Panc1 (cell line): Measurements from ENCODE around the gene EIF2B5. TPM values are rescaled to one million over a fixed set of nuclear protein-coding genes. Genes with fewer than 3 reads are reported as not detected.
"Not testable (repeated sequence)": the region's sequence is repeated elsewhere in the genome, so short reads cannot be mapped to it uniquely, and the experiment has no call there.

Source experiments
- ATAC-seq: fragments of 200-7000 bp; cut with Tn5 transposase; 2 replicates; pipeline ENCODE4 v1.9.1; 2020; ENCODE audit warnings: mild to moderate bottlenecking, moderate library complexity
- BruUV-seq: library from RNA; stranded (reverse); fragments of 400-500 nt; replicated peaks from 2 replicates; lab custom pipeline; 2021; lab: Mats Ljungman, UMichigan
- CTCF ChIA-PET: fragments of 300-600 bp; sonication (Branson Sonifier 250); formaldehyde crosslinking; loops from one replicate; lab custom pipeline; 2022; ENCODE audit warnings: antibody characterized with exemption; lab: Charles Lee
- POLR2A ChIA-PET: fragments of 300-600 bp; sonication (Branson Sonifier 250); formaldehyde crosslinking; loops from one replicate; lab custom pipeline; 2022; ENCODE audit warnings: antibody characterized with exemption; lab: Charles Lee
- DNase-seq: peaks from one replicate; pipeline ENCODE4 v3.0.0-alpha.2; 2010; ENCODE audit warnings: low read depth, low spot score
- H3K27ac ChIP-seq: 2 replicates; pipeline ENCODE4 v1.5.1; 2011; ENCODE audit warnings: mild to moderate bottlenecking, low read length, inconsistent platforms
- H3K27me3 ChIP-seq: fragments of 200-500 bp; sonication (Bioruptor generic); 2 replicates; pipeline ENCODE4 v1.6.0; 2014; ENCODE audit warnings: low read length, inconsistent platforms; ENCODE audit not compliant: control insufficient read depth, insufficient read depth
- H3K36me3 ChIP-seq: fragments of 200-500 bp; sonication (Bioruptor generic); 2 replicates; pipeline ENCODE4 v1.5.1; 2014; ENCODE audit warnings: inconsistent platforms, mild to moderate bottlenecking, low read length, moderate library complexity; ENCODE audit not compliant: control insufficient read depth, insufficient read depth
- H3K4me1 ChIP-seq: 2 replicates; pipeline ENCODE4 v1.5.1; 2011; ENCODE audit warnings: inconsistent platforms, mild to moderate bottlenecking, low read length, moderate library complexity; ENCODE audit not compliant: control insufficient read depth, insufficient read depth
- H3K4me3 ChIP-seq, 2 experiments: 2 replicates each; pipeline ENCODE4 v1.5.1; 2011 to 2012; ENCODE audit warnings: low read depth in 2 of 2, low read length in 2 of 2, mild to moderate bottlenecking in 2 of 2, inconsistent platforms in 1 of 2, moderate library complexity in 1 of 2
- H3K9me3 ChIP-seq: fragments of 200-500 bp; sonication (Bioruptor generic); 2 replicates; pipeline ENCODE4 v1.5.1; 2014; ENCODE audit warnings: low read depth, mild to moderate bottlenecking, inconsistent platforms, low read length, moderate library complexity; ENCODE audit not compliant: control insufficient read depth, insufficient read depth
- POLR2AphosphoS5 ChIP-seq: IDR thresholded peaks from 2 replicates; pipeline ENCODE4 v1.6.1; 2012; ENCODE audit warnings: mild to moderate bottlenecking, low read depth, low read length, moderate library complexity
- REST ChIP-seq, 2 experiments: IDR thresholded peaks; 2 replicates each; pipeline ENCODE4 v1.6.1; 2011 to 2012; ENCODE audit warnings: low read depth in 2 of 2, control low read depth in 1 of 2, low read length in 1 of 2, mild to moderate bottlenecking in 1 of 2, moderate library complexity in 1 of 2; ENCODE audit not compliant: insufficient read depth in 1 of 2
- SIN3A ChIP-seq: IDR thresholded peaks from 2 replicates; pipeline ENCODE4 v1.6.1; 2012; ENCODE audit warnings: low read depth, mild to moderate bottlenecking, low read length, moderate library complexity, borderline replicate concordance; ENCODE audit not compliant: insufficient read depth
- TCF7L2 ChIP-seq: IDR thresholded peaks from 2 replicates; pipeline ENCODE4 v1.6.1; 2011; ENCODE audit warnings: mild to moderate bottlenecking, low read depth, low read length, inconsistent platforms
- in situ Hi-C: cut with HindIII; loops from 2 replicates; pipeline ENCODE4 v1.10.0; 2016; ENCODE audit warnings: low sequenced_read_pairs, low pct_unique_long_range_greater_than_20kb
- intact Hi-C: fragments of 100-400 bp; cut with micrococcal nuclease; formaldehyde crosslinking; loops from one replicate; pipeline ENCODE4 v1.10.0; 2022; ENCODE audit not compliant: unreplicated experiment
- total RNA-seq: library from RNA; stranded (reverse); gene quantifications from one replicate; pipeline ENCODE4 v1.2.1, GENCODE V29; 2021; ENCODE audit not compliant: unreplicated experiment
- TF ChIP-seq, protein P1 (sequence below): fragments of 450-650 bp; IDR thresholded peaks from 2 replicates; pipeline ENCODE4 v1.5.1; 2017; ENCODE audit warnings: mild to moderate bottlenecking

The EIF2B5 gene
- total RNA-seq, 1 experiment from 2014 or later, result 60.2 TPM

DNA sequence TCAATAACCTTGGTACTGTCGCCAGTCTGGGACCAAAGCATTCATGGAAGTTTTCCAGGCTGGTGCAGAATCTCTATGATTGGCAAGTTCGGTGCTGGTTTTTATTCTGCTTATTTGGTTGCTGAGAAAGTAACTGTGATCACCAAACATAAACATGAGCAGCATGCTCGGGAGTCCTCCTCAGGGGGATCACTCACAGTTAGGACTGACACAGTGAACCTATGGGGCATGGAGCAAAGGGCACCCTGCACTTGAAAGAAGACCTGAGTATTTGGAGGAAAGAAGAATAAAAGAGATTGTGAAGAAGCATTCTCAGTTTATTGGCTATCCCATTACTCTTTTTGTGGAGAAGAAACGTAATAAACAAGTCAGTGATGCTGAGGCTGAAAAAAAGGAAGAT, 19.1 kb upstream of the EIF2B5 start:
- no TSS peak for BruUV-seq
- intact Hi-C loops, result no loop called here
- no peak overlapping the region for H3K27ac ChIP-seq
- in situ Hi-C loops, result no loop called here
- no peak overlapping the region for H3K4me3 ChIP-seq
- peaks cover 7% of the 10 kb centered on the region; the same call in 1 of the 2 replicates for H3K27me3 ChIP-seq
- TF ChIP-seq, protein P1, sequence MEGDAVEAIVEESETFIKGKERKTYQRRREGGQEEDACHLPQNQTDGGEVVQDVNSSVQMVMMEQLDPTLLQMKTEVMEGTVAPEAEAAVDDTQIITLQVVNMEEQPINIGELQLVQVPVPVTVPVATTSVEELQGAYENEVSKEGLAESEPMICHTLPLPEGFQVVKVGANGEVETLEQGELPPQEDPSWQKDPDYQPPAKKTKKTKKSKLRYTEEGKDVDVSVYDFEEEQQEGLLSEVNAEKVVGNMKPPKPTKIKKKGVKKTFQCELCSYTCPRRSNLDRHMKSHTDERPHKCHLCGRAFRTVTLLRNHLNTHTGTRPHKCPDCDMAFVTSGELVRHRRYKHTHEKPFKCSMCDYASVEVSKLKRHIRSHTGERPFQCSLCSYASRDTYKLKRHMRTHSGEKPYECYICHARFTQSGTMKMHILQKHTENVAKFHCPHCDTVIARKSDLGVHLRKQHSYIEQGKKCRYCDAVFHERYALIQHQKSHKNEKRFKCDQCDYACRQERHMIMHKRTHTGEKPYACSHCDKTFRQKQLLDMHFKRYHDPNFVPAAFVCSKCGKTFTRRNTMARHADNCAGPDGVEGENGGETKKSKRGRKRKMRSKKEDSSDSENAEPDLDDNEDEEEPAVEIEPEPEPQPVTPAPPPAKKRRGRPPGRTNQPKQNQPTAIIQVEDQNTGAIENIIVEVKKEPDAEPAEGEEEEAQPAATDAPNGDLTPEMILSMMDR, result no peak
- TF ChIP-seq REST (IDR thresholded peaks at IDR 0.05; ENCODE audit: insufficient read depth in 1 of 2, low read depth in 2 of 2, low read length in 1 of 2) (no peak), SIN3A (no peak), TCF7L2 (no peak), POLR2AphosphoS5 (no peak)
- H3K4me1 ChIP-seq, result no peaks in the 10 kb centered on the region
- POLR2A ChIA-PET, result no interaction called here
- CTCF ChIA-PET, result interaction anchor here (1.4 kb wide), 1 partner anchor 76 kb away, joined by 4 read pairs; no protein-coding TSS in a partner anchor
- no peaks in the 10 kb centered on the region for H3K9me3 ChIP-seq
- ATAC-seq (no peak), DNase-seq (no peak)
- no peaks in the 10 kb centered on the region for H3K36me3 ChIP-seq

GRCh38 chr3:184117636-184118035, 17.5 kb upstream of the EIF2B5 start:
- no peak overlapping the region for H3K27ac ChIP-seq
- in situ Hi-C loops, result no loop called here
- ATAC-seq, result peak; percentile 66; the same call in 1 of the 2 replicates
- no TSS peak for BruUV-seq
- H3K4me3 ChIP-seq, result no peak overlapping the region
- TF ChIP-seq, protein P1, result no peak
- no peak for TF ChIP-seq POLR2AphosphoS5
- H3K4me1 ChIP-seq, result no peaks in the 10 kb centered on the region
- POLR2A ChIA-PET, result no interaction called here
- CTCF ChIA-PET, result no interaction called here
- no peaks in the 10 kb centered on the region for H3K9me3 ChIP-seq
- H3K27me3 ChIP-seq, result peaks cover 7% of the 10 kb centered on the region; the same call in 1 of the 2 replicates
- H3K36me3 ChIP-seq, result no peaks in the 10 kb centered on the region
- intact Hi-C loops, result no loop called here
- DNase-seq, result no peak

DNA sequence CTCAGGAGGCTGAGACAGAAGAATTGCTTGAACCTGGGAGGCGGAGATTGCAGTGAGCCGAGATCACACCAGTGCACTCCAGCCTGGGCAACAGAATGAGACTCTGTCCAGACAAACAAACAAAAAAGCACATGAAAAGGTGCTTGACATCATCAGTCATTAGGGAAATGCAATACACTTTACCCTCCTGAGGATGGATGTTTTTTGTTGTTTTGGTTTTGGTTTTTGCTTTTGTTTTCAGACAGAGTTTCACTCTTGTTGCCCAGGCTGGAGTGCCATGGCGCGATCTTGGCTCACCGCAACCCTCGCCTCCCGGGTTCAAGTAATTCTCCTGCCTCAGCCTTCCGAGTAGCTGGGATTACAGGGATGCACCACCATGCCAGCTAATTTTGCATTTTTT, 14.1 kb upstream of the EIF2B5 start:
- H3K9me3 ChIP-seq, intact Hi-C loops, ATAC-seq, H3K27ac ChIP-seq, BruUV-seq, CTCF ChIA-PET, H3K27me3 ChIP-seq, H3K36me3 ChIP-seq, H3K4me1 ChIP-seq, H3K4me3 ChIP-seq, DNase-seq, in situ Hi-C loops: not testable (repeated sequence)
- POLR2A ChIA-PET, result interaction anchor here (0.5 kb wide), 1 partner anchor 35 kb away, joined by 9 read pairs; no protein-coding TSS in a partner anchor
